WERI-Rb-1 (cell line): ENCODE data around the gene LBR.
"Not testable (repeated sequence)": the region's sequence is repeated elsewhere in the genome, so short reads cannot be mapped to it uniquely, and the experiment has no call there.

Source experiments
- DNase-seq: peaks from one replicate; pipeline ENCODE4 v3.0.0-alpha.2; 2020
- H3K27ac ChIP-seq: fragments of 250-450 bp; sonication (Bioruptor Pico); 2 replicates; pipeline ENCODE4 v1.5.1; 2020; ENCODE audit warnings: mild to moderate bottlenecking, moderate library complexity
- H3K27me3 ChIP-seq: fragments of 250-450 bp; sonication (Bioruptor Pico); 2 replicates; pipeline ENCODE4 v1.5.1; 2021; ENCODE audit warnings: mild to moderate bottlenecking, low read depth, moderate library complexity; ENCODE audit not compliant: insufficient read depth, severe bottlenecking
- H3K36me3 ChIP-seq: fragments of 250-450 bp; sonication (Bioruptor Pico); 2 replicates; pipeline ENCODE4 v1.5.1; 2020; ENCODE audit warnings: mild to moderate bottlenecking, moderate library complexity
- H3K4me3 ChIP-seq: 2 replicates; pipeline ENCODE4 v1.5.1; 2011; ENCODE audit warnings: low read depth, mild to moderate bottlenecking, control low read depth, low read length
- H3K9me3 ChIP-seq: fragments of 250-450 bp; sonication (Bioruptor Pico); 2 replicates; pipeline ENCODE4 v1.5.1; 2021; ENCODE audit warnings: mild to moderate bottlenecking, moderate library complexity; ENCODE audit not compliant: severe bottlenecking
- CTCF ChIP-seq: IDR thresholded peaks from 2 replicates; pipeline ENCODE4 v1.5.1; 2011; ENCODE audit warnings: low read depth, mild to moderate bottlenecking, control low read depth, inconsistent platforms, low read length

The LBR gene

GRCh38 chr1:225474439-225474985 is 46.7 kb upstream of the LBR start:
- no peak overlapping the region for H3K27ac ChIP-seq
- no peaks in the 10 kb centered on the region for H3K9me3 ChIP-seq
- no peaks in the 10 kb centered on the region for H3K27me3 ChIP-seq
- no peak for DNase-seq
- no peak for TF ChIP-seq CTCF
- no peaks in the 10 kb centered on the region for H3K36me3 ChIP-seq
- H3K4me3 ChIP-seq: no peak overlapping the region

GRCh38 chr1:225473676-225474438 is 46.0 kb upstream of the LBR start:
- H3K27me3 ChIP-seq, H3K9me3 ChIP-seq, H3K27ac ChIP-seq, DNase-seq, H3K4me3 ChIP-seq, H3K36me3 ChIP-seq: not testable (repeated sequence)

- H3K27ac ChIP-seq, H3K27me3 ChIP-seq, H3K36me3 ChIP-seq, H3K9me3 ChIP-seq, H3K4me3 ChIP-seq, DNase-seq: not testable (repeated sequence)
Observed at GRCh38 chr1:225473266-225473665, 45.4 kb upstream of the LBR start.

GRCh38 chr1:225471453-225472301 is 43.8 kb upstream of the LBR start:
- TF ChIP-seq CTCF: no peak
- Histone ChIP-seq H3K36me3 (no peaks in the 10 kb centered on the region), H3K4me3 (no peak overlapping the region), H3K27ac (no peak overlapping the region), H3K27me3 (no peaks in the 10 kb centered on the region), H3K9me3 (no peaks in the 10 kb centered on the region)
- no peak for DNase-seq

- Histone ChIP-seq H3K36me3 (no peaks in the 10 kb centered on the region), H3K27ac (no peak overlapping the region), H3K27me3 (no peaks in the 10 kb centered on the region), H3K4me3 (no peak overlapping the region), H3K9me3 (no peaks in the 10 kb centered on the region)
- TF ChIP-seq CTCF: no peak
- DNase-seq: no peak
Observed at GRCh38 chr1:225471109-225471452, 43.2 kb upstream of the LBR start.

- Histone ChIP-seq H3K27ac (no peak overlapping the region), H3K4me3 (no peak overlapping the region), H3K27me3 (no peaks in the 10 kb centered on the region), H3K36me3 (no peaks in the 10 kb centered on the region), H3K9me3 (no peaks in the 10 kb centered on the region)
- DNase-seq: no peak
- no peak for TF ChIP-seq CTCF
Observed at GRCh38 chr1:225470211-225471108, 42.6 kb upstream of the LBR start.
